Mammary microvascular endothelial cell (primary cell): ENCODE measurements around the gene EMB. TPM values are rescaled to one million over a fixed set of nuclear protein-coding genes. Genes with fewer than 3 reads are reported as not detected.

Experiments used
- total RNA-seq: library from RNA; depleted of rRNA; stranded (reverse); fragments of >200 nt; gene quantifications from 2 replicates; pipeline ENCODE4 v1.2.3, GENCODE V29; 2015

The EMB gene, protein sequence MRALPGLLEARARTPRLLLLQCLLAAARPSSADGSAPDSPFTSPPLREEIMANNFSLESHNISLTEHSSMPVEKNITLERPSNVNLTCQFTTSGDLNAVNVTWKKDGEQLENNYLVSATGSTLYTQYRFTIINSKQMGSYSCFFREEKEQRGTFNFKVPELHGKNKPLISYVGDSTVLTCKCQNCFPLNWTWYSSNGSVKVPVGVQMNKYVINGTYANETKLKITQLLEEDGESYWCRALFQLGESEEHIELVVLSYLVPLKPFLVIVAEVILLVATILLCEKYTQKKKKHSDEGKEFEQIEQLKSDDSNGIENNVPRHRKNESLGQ
- 0.30 and 0.67 TPM in 2 replicates for total RNA-seq

DNA sequence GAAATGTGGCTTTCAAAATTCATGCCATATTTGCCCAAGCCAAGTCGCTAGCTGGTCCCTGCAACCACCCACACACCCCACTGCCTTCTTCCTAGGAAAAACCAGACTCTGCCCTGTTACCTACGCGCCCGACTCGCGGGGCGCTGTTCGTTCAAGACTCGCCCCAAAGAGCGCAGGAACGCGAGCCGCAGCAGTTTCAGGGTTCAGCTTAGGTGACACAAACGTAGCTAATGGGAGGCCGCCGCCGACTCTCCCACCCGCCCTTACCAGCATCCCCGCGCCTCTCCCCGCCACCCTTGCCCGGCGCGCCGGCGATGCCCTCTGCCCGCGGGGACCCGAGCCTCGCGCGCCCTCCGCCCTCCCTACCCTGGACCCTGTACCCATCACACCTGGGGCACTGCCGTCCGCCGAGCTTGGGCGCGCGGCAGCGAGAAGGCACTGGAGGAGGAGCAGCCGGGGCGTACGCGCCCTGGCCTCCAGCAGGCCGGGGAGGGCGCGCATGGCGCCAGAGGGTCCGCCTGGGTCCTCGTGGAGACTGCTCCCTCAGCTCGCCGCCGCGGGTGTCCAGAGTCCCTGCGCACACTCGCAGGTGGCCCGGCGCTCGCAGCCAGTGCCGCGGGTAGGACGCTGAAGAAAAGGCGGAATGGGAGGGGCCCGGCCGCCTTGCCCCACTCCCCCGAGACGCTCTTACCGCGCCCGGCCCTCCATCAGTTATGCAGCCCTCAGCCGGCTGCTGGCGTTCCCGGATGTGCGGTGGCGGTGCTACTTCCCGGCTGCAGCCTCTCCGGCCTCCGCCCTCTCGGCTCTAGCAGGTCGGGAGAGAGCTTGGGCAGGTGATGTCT lies at the start of gene EMB:
EMB (minus strand) TSS at position 638 of the 842 bp plus-strand sequence; CDS start at position 501, 137 bp downstream.

Other genes starting within 250 kb of the EMB start
- gene PARP8, start 225.3 kb upstream of the EMB start, total RNA-seq: 0.47 and 0.64 TPM in 2 replicates